ENCODE results near the gene ELANE. TPM values are rescaled to one million over a fixed set of nuclear protein-coding genes. Genes with fewer than 3 reads are reported as not detected.
"Not testable (repeated sequence)": the region's sequence is repeated elsewhere in the genome, so short reads cannot be mapped to it uniquely, and the experiment has no call there.

Gene ELANE
- total RNA-seq, 2 experiments from 2014 or later: not detected

DNA sequence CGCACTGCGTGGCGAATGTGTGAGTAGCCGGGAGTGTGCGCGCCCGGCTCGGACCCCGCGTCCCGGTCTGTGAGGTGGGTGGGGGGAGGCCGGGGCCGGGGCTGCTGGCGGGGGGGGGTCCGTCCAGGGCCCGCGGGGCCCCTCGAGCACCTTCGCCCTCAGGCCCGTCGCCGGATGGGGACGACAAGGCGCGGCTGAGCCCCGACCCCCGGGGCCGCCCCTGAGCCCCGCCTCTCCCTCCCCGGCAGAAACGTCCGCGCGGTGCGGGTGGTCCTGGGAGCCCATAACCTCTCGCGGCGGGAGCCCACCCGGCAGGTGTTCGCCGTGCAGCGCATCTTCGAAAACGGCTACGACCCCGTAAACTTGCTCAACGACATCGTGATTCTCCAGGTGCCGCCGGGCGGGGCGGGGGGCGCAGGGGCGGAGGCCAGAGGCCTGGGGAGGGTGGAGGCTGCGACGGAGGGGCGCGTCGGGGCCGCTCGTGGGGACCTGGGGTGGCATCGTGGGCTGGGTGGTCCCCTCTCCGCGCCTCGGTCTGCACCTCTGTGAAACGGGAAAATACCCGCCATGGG, 997 bp downstream of the ELANE start:
- Mint-ChIP-seq H3K9me3 (no peaks in the 10 kb centered on the region), H3K27me3 (peaks cover 15% of the 10 kb centered on the region)
- intact Hi-C loops (cut with micrococcal nuclease): no loop called here

DNA sequence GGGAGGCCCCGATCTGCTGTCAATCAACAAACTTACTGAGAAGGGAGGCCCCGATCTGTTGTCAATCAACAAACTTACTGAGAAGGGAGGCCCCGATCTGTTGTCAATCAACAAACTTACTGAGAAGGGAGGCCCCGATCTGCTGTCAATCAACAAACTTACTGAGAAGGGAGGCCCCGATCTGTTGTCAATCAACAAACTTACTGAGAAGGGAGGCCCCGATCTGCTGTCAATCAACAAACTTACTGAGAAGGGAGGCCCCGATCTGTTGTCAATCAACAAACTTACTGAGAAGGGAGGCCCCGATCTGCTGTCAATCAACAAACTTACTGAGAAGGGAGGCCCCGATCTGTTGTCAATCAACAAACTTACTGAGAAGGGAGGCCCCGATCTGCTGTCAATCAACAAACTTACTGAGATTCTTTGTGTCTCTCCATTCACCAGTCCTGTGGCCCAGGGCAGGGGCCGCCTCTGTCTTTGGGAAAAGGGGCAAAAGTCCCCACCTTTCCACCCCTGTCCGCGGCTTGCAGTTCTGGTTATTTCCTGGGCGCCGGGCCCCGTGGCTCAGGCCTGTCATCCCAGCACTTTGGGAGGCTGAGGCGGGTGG, 1.6 kb downstream of the ELANE start:
- H3K36me3 Mint-ChIP-seq; H3K4me3 Mint-ChIP-seq; POLR2A ChIA-PET; H3K4me1 Mint-ChIP-seq (ENCODE audit: low read depth); DNase-seq; H3K27ac Mint-ChIP-seq; H3K9me3 Mint-ChIP-seq; intact Hi-C loops (cut with micrococcal nuclease): not testable (repeated sequence)
- H3K27me3 Mint-ChIP-seq: peaks cover 14% of the 10 kb centered on the region
- CTCF ChIA-PET: interaction anchor here (1.1 kb wide), 1 partner anchor 9 kb away, joined by 5 read pairs; no protein-coding TSS in a partner anchor

More for the DNA sequence above, 997 bp downstream of the ELANE start:
- no peak overlapping the region for H3K4me3 Mint-ChIP-seq
- H3K4me1 Mint-ChIP-seq (ENCODE audit: low read depth): no peaks in the 10 kb centered on the region
- no peaks in the 10 kb centered on the region for H3K36me3 Mint-ChIP-seq
- DNase-seq: no peak
- H3K27ac Mint-ChIP-seq: no peak overlapping the region
- POLR2A ChIA-PET: no interaction called here
- CTCF ChIA-PET: no interaction called here

DNA sequence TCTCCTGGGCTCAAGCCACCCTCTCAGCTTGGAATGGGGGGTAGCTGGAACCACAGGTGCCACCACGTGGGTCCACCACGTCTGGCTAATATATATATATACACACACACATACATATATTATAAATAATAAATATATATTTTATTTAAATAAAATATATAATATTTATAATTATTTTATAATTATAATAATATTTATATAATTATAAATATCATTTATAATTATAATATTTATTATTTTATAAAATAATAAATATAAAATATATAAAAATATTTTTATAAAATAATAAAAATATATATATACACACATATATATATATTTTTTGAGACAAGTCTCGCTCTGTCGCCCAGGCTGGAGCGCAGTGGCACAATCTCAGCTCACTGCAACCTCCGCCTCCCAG, 2.4 kb downstream of the ELANE start:
- no peaks in the 10 kb centered on the region for H3K9me3 Mint-ChIP-seq
- no peaks in the 10 kb centered on the region for H3K4me1 Mint-ChIP-seq (ENCODE audit: low read depth)
- H3K27ac Mint-ChIP-seq: no peak overlapping the region
- H3K36me3 Mint-ChIP-seq: no peaks in the 10 kb centered on the region
- DNase-seq: no peak
- peaks cover 16% of the 10 kb centered on the region for H3K27me3 Mint-ChIP-seq
- ChIA-PET CTCF (interaction anchor here (0.6 to 1.1 kb wide), 4 partner anchors 9 to 425 kb away, joined by 3 to 5 read pairs (median 3); no protein-coding TSS in a partner anchor), POLR2A (no interaction called here)
- intact Hi-C loops (cut with micrococcal nuclease): no loop called here
- H3K4me3 Mint-ChIP-seq: no peak overlapping the region

DNA sequence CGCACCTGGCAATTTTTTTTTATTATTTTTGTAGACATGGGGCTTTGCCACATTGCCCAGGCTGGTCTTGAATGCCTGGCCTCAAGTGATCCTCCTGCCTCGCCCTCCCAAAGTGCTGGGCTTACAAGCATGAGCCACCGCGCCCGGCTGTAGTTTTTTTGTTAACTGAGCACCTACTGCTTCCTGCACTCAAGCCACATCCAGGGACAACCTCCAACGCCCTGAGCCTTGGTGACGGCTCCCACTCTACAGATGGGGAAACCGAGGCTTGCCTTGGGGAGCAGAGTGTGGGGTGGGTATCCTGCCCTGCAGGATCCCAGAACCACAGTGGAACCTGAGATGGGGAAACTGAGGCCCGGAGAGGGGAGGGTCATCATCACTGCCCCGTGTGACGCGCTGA, 3.0 kb downstream of the ELANE start:
- no peak for DNase-seq
- Mint-ChIP-seq H3K4me3 (no peak overlapping the region), H3K27ac (no peak overlapping the region), H3K4me1 (ENCODE audit: low read depth) (no peaks in the 10 kb centered on the region), H3K27me3 (peaks cover 18% of the 10 kb centered on the region), H3K36me3 (no peaks in the 10 kb centered on the region), H3K9me3 (no peaks in the 10 kb centered on the region)
- ChIA-PET CTCF (interaction anchor here (0.6 to 1.6 kb wide), 3 partner anchors 24 to 134 kb away, joined by 3 to 5 read pairs (median 3); partner anchors contain the start of gene WDR18), POLR2A (no interaction called here)
- intact Hi-C loops (cut with micrococcal nuclease): no loop called here

DNA sequence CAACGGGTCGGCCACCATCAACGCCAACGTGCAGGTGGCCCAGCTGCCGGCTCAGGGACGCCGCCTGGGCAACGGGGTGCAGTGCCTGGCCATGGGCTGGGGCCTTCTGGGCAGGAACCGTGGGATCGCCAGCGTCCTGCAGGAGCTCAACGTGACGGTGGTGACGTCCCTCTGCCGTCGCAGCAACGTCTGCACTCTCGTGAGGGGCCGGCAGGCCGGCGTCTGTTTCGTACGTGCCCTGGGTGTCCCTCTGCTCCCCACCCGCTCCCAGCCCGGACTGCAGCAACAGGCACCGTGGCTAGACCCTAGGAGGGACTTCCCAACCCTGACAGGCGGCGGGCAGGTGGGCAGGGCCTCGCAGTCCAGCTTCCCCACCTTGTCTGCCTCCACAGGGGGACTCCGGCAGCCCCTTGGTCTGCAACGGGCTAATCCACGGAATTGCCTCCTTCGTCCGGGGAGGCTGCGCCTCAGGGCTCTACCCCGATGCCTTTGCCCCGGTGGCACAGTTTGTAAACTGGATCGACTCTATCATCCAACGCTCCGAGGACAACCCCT, 3.5 kb downstream of the ELANE start:
- ChIA-PET CTCF (interaction anchor here (1.0 to 2.3 kb wide), 6 partner anchors 8 to 147 kb away, joined by 3 to 11 read pairs (median 4); partner anchors contain the start of genes MED16, RNU6-9 and WDR18), POLR2A (no interaction called here)
- Mint-ChIP-seq H3K27ac (no peak overlapping the region), H3K4me3 (no peak overlapping the region), H3K36me3 (no peaks in the 10 kb centered on the region), H3K9me3 (no peaks in the 10 kb centered on the region), H3K4me1 (ENCODE audit: low read depth) (no peaks in the 10 kb centered on the region), H3K27me3 (peaks cover 15% of the 10 kb centered on the region)
- no peak for DNase-seq
- intact Hi-C loops (cut with micrococcal nuclease): no loop called here

DNA sequence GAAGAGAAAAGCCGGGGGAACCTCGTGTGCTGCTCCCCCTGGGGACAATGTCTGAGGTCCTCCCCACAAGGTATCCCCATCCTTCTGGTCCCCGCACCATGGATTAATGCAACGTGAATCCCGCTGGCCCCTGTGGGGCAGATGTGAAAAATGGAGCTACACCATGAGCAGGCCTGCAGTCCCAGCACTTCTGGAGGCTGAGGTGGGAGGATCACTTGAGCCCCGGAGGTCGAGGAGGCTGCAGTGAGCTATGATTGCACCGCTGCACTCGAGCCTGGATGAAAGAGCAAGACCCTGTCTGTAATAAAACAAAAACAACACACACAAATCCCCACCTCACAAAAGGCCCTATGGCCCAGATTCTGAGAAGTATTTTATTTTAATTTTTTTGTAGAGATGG, 6.2 kb downstream of the ELANE start:
- Mint-ChIP-seq H3K27me3 (peaks cover 8% of the 10 kb centered on the region), H3K27ac (no peak overlapping the region), H3K9me3 (no peaks in the 10 kb centered on the region), H3K36me3 (no peaks in the 10 kb centered on the region), H3K4me1 (ENCODE audit: low read depth) (peaks cover 8% of the 10 kb centered on the region), H3K4me3 (no peak overlapping the region)
- CTCF ChIA-PET: interaction anchor here (0.6 to 2.0 kb wide), 3 partner anchors 89 to 159 kb away, joined by 3 to 10 read pairs (median 5); partner anchors contain the start of gene WDR18
- no peak for DNase-seq
- intact Hi-C loops (cut with micrococcal nuclease): no loop called here
- POLR2A ChIA-PET: no interaction called here

DNA sequence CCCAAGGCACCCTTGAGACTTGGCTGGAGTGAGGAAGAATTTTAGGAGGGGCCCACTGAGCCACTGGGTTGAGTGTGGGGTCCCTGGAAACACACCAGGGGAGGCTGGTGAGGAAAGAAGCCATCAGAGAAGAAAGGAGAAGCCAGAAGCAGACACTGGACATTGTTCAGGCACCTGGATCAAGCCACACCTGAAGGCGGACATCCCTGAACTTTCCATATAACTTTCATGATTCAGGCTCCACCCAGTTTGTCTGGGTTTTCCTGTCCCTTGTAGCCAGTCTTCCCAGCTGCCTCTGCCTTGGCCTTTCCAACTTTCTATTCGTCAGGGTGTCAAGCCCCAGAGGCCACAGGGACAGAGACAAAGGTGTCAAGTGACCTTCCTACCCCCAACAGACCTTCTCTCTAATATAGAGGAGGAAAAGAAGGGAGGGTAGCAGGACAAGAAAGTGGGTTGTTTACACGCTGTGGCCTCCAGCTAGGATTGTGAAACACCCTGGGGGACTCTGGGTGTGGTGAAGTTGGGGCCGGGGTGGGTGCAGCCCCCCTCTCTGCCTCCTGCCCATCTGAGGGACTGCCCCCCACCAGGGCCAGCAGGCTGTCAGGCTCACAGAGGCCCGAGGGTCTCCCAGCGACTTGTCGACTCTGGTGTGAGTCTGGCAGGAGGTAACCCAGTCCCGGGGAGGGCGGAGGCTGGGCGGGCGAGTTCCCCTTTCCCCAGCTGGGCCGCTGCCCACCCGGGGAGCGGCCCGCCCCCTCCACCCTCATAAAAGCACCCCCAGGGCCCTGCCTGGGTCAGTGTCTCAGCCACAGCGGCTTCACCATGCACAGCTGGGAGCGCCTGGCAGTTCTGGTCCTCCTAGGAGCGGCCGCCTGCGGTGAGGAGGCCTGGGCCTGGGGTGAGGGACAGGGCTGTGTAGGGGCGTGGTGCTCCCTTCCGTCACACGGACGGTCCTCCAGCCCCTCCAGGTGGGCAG, 7.1 kb downstream of the ELANE start, which contains the start of gene CFD:
TSS of gene CFD (plus strand) at position 797 of the 976 bp plus-strand sequence. CDS start at position 823, 26 bp downstream.
- peaks cover 14% of the 10 kb centered on the region for H3K4me1 Mint-ChIP-seq (ENCODE audit: low read depth)
- intact Hi-C loops (cut with micrococcal nuclease): no loop called here
- no peaks in the 10 kb centered on the region for H3K9me3 Mint-ChIP-seq
- H3K36me3 Mint-ChIP-seq: no peaks in the 10 kb centered on the region
- H3K4me3 Mint-ChIP-seq: no peak within 1 kb of the TSS
- no peak for DNase-seq
- ChIA-PET CTCF (interaction anchor here (0.6 to 2.0 kb wide), 6 partner anchors 62 to 160 kb away, joined by 3 to 10 read pairs (median 4); partner anchors contain the start of gene WDR18), POLR2A (no interaction called here)
- H3K27me3 Mint-ChIP-seq: peaks cover 8% of the 10 kb centered on the region
- no peak within 1 kb of the TSS for H3K27ac Mint-ChIP-seq

DNA sequence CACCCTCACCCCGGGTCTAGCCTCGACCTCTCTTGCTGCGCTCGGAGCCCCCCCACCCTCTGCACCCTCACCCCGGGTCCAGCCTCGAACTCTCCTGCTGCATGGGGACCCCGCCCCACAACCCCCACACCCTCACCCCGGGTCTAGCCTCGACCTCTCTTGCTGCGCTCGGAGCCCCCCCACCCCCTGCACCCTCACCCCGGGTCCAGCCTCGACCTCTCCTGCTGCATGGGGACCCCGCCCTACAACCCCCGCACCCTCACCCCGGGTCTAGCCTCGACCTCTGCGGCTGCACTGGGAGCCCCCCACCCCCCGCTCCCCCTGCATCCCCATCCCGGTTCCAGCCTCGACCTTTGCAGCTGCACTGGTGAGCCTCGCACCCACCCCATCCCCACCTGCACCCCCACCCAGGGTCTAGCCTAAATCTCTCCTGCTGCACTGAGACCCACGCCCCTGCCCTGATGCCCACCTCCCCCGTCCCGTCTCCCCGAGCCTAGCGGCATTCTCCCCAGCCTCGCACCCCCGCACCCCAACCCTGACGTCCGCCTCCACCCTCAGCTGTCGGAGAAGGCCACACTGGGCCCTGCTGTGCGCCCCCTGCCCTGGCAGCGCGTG, 9.1 kb downstream of the ELANE start:
- no peak overlapping the region for H3K4me3 Mint-ChIP-seq
- ChIA-PET CTCF (interaction anchor here (1.4 kb wide), 1 partner anchor 122 kb away, joined by 4 read pairs; the partner anchor contains the start of gene WDR18), POLR2A (no interaction called here)
- H3K27ac Mint-ChIP-seq: no peak overlapping the region
- no peaks in the 10 kb centered on the region for H3K9me3 Mint-ChIP-seq
- peaks cover 8% of the 10 kb centered on the region for H3K27me3 Mint-ChIP-seq
- DNase-seq: no peak
- intact Hi-C loops (cut with micrococcal nuclease): loop anchor here (5.0 kb wide), 1 partner anchor 121 kb away; the partner anchor contains the start of gene WDR18
- H3K4me1 Mint-ChIP-seq (ENCODE audit: low read depth): peaks cover 14% of the 10 kb centered on the region
- no peaks in the 10 kb centered on the region for H3K36me3 Mint-ChIP-seq

DNA sequence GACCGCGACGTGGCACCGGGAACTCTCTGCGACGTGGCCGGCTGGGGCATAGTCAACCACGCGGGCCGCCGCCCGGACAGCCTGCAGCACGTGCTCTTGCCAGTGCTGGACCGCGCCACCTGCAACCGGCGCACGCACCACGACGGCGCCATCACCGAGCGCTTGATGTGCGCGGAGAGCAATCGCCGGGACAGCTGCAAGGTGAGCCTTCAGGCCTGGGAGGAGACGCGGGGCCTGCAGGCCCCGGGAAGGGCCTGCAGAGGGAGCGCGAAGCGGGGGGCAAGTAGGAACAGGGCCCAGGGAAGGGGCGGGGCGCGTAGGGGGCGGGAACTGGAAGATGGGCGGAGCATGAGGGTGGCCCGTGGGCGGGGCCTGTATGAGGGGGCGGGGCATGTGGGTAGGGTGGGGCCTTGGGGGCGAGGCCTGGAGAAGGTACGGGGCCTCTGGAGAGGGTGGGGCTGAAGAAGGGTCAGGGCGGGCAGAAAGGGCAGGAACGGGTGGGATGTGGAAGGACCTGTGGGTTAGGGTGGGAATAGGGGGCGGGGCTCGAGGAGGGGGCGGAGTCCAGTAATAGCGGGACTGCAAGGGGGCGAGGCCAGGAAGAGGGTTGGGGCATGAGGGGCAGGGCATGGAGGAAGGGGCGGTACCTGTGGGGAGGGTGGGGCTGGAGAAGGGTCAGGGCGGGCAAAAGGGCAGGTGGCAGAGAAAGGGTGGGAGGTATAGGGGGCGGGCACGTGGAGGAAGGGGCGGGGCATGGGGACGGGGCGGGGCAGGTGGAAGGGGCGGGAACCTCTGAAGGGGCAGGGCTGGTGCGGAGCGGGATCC, 9.9 kb downstream of the ELANE start:
- Mint-ChIP-seq H3K27me3 (peaks cover 8% of the 10 kb centered on the region), H3K36me3 (no peaks in the 10 kb centered on the region), H3K4me1 (ENCODE audit: low read depth) (peaks cover 14% of the 10 kb centered on the region), H3K4me3 (no peak overlapping the region), H3K27ac (no peak overlapping the region), H3K9me3 (no peaks in the 10 kb centered on the region)
- intact Hi-C loops (cut with micrococcal nuclease): loop anchor here (1.0 to 5.0 kb wide), 4 partner anchors 58 to 120 kb away; partner anchors contain the start of genes PTBP1 and WDR18
- DNase-seq: peak; percentile 84
- POLR2A ChIA-PET: no interaction called here
- CTCF ChIA-PET: interaction anchor here (3.4 kb wide), 1 partner anchor 58 kb away, joined by 33 read pairs; no protein-coding TSS in a partner anchor

DNA sequence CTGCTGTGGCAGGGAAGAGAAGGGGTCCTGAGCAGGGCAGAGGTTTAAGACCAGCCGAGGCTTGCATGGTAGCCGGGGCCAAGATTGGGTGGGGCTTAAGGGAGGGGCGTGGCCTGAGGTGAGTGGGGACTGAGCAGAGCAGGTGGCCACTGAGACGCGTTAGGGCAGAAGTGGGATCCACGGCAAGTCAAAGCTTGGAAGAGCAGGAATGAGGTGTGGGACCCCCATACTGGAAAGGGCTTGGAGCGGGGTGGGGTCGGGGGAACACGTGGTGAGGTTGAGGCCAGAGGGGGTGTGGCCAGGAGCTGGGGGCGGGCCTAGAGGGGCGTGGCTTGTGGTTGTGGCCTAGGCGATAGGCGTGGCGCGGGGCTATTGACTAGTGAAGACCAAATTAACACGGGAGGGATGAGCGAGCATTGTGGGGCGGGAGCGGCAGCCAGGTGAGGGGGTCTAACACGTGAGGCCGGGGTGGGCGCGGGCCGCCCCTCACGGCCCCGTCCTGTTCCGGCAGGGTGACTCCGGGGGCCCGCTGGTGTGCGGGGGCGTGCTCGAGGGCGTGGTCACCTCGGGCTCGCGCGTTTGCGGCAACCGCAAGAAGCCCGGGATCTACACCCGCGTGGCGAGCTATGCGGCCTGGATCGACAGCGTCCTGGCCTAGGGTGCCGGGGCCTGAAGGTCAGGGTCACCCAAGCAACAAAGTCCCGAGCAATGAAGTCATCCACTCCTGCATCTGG, 10.6 kb downstream of the ELANE start:
- peak; percentile 88 for DNase-seq
- peaks cover 8% of the 10 kb centered on the region for H3K27me3 Mint-ChIP-seq
- POLR2A ChIA-PET: no interaction called here
- H3K36me3 Mint-ChIP-seq: peaks cover 4% of the 10 kb centered on the region
- intact Hi-C loops (cut with micrococcal nuclease): loop anchor here (1.0 to 5.0 kb wide), 4 partner anchors 58 to 120 kb away; partner anchors contain the start of genes PTBP1 and WDR18
- H3K4me3 Mint-ChIP-seq: peak overlapping the region; percentile 33
- CTCF ChIA-PET: interaction anchor here (0.8 to 3.4 kb wide), 12 partner anchors 8 to 135 kb away, joined by 3 to 33 read pairs (median 7); partner anchors contain the start of genes MED16, R3HDM4, RNU6-9 and WDR18
- H3K27ac Mint-ChIP-seq: peak overlapping the region; percentile 49
- H3K4me1 Mint-ChIP-seq (ENCODE audit: low read depth): peaks cover 14% of the 10 kb centered on the region
- H3K9me3 Mint-ChIP-seq: no peaks in the 10 kb centered on the region
